ENCODE data around the gene HLA-DPA1.

Gene HLA-DPA1

DNA sequence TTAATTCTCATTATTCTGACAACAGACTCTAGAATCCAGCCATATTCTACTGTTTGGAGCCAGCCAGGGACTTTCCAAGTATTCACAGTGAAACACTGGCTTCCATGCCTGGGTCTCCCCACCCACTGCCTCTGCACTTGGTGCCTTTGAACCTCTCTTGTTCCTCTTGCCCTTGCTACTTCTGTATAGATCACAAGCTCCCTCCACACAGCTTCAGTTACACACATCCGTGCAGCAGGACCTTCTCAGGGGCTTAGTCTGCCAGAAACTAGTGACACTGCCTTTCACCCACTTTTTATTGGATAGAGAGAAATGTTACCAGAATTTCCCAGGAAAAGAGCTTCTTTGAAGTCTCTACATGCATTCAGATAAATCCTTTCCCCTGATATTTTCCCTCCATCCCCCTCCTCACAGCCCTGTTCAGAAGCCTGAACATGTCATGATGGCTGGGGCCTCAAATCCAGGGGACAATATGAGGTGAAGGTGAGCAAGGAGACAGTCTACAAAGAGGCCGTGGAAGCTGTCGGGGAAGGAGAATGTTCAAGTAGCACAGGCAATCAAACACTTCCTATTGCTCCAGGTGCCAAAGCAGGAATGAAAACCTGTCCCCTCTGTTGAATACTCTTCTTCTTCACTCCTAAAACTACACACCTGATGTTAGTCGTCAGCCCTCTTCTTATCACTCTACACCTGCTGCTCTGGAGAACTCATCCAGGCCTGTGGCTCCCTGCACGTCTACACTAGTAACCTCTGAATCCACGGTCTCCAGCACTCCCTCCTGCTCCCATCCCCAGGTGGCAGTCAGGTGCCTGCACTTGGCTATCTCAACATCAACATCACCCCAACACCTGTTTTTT, 43.9 kb downstream of the HLA-DPA1 start:
- Histone ChIP-seq H3K79me2 (ENCODE audit: control insufficient read depth, insufficient read depth, low read length) (no peaks in the 10 kb centered on the region), H3K23ac (ENCODE audit: low read length) (no peak overlapping the region), H3K27me3 (ENCODE audit: insufficient read depth, low read length, poor library complexity) (no peaks in the 10 kb centered on the region), H3K27ac (ENCODE audit: low read depth, low read length) (no peak overlapping the region), H4K8ac (ENCODE audit: low read depth, low read length) (no peak overlapping the region), H3K18ac (ENCODE audit: low read length) (no peak overlapping the region), H3K79me1 (ENCODE audit: low read length) (no peaks in the 10 kb centered on the region), H3K4ac (ENCODE audit: low read depth, low read length) (no peak overlapping the region), H3K9ac (ENCODE audit: low read length) (no peak overlapping the region), H3K4me3 (ENCODE audit: low read length) (no peak overlapping the region), H4K5ac (ENCODE audit: low read length) (no peak overlapping the region), H2AK5ac (ENCODE audit: low read length) (no peak overlapping the region), H3K36me3 (ENCODE audit: control insufficient read depth, insufficient read depth, low read length) (no peaks in the 10 kb centered on the region), H3K56ac (ENCODE audit: low read length) (no peak overlapping the region), H3K4me2 (ENCODE audit: low read length) (no peak overlapping the region), H2BK5ac (ENCODE audit: low read length) (no peak overlapping the region), H3K4me1 (ENCODE audit: control insufficient read depth, low read depth, low read length) (no peaks in the 10 kb centered on the region), H2BK15ac (replicated peaks; ENCODE audit: low read depth) (no peak overlapping the region), H2BK120ac (ENCODE audit: low read depth, low read length) (no peak overlapping the region)
- no CpG with 5 or more reads among the region's 6 CpGs for WGBS (ENCODE audit: extremely low coverage, insufficient coverage, low lambda C conversion rate)
- DNase-seq: no peak

DNA sequence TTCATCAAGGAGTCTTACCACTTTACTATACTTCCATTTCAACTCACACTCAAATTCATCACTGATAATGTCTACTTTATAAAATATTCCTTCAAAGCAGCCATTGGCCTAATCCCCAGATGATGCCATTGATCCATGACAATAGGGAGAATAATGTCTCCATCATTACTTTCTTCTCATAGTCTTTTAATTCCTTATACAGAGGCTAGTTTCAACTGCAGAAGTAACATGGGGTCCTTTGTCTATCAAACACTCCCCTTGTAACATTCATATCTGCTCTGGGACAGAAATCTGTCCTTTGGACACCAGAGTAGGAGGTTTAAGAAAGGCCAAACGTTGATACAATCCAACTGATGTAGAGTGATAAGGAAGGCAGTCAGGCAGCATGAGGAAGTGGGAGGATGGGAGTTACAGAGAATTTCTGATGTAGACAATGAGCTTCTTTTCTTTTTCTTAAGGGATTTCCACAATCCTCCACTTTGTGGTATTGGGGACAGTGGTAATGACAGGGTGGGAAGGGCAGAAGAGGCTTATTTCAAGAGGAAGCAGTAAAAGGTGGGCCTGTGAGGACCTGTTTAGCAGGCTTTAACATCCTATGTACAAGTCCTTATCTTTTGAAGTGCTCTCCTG, 45.1 kb downstream of the HLA-DPA1 start:
- H3K18ac ChIP-seq (ENCODE audit: low read length): no peak overlapping the region

DNA sequence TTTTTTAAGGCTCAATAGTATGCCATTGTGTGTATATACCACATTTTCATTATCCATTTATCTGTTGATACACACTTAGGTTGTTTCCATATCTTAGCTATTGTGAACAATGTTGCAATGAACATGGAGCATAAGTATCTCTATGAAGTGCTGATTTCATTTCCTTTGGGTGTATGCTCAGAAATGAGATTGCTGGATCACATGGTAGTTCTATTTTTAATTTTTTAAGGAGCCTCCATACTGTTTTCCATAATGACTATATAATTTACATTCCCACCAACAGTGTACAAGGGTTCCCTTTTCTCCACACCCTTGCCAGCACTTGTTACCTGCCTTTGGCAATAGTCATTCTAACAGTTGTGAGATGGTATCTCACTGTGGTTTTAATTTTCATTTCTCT, 48.9 kb downstream of the HLA-DPA1 start:
- no peaks in the 10 kb centered on the region for H3K27me3 ChIP-seq (ENCODE audit: insufficient read depth, low read length, poor library complexity)

More for the DNA sequence above, 45.1 kb downstream of the HLA-DPA1 start:
- Histone ChIP-seq H4K5ac (ENCODE audit: low read length) (no peak overlapping the region), H3K79me1 (ENCODE audit: low read length) (no peaks in the 10 kb centered on the region), H3K56ac (ENCODE audit: low read length) (no peak overlapping the region), H3K27ac (ENCODE audit: low read depth, low read length) (no peak overlapping the region), H3K4ac (ENCODE audit: low read depth, low read length) (no peak overlapping the region), H3K4me2 (ENCODE audit: low read length) (no peak overlapping the region), H3K4me3 (ENCODE audit: low read length) (no peak overlapping the region), H3K23ac (ENCODE audit: low read length) (no peak overlapping the region), H4K8ac (ENCODE audit: low read depth, low read length) (no peak overlapping the region), H3K79me2 (ENCODE audit: control insufficient read depth, insufficient read depth, low read length) (no peaks in the 10 kb centered on the region), H3K27me3 (ENCODE audit: insufficient read depth, low read length, poor library complexity) (no peaks in the 10 kb centered on the region), H3K36me3 (ENCODE audit: control insufficient read depth, insufficient read depth, low read length) (no peaks in the 10 kb centered on the region), H3K4me1 (ENCODE audit: control insufficient read depth, low read depth, low read length) (no peaks in the 10 kb centered on the region), H2BK120ac (ENCODE audit: low read depth, low read length) (no peak overlapping the region), H2BK5ac (ENCODE audit: low read length) (no peak overlapping the region), H2AK5ac (ENCODE audit: low read length) (no peak overlapping the region), H2BK15ac (replicated peaks; ENCODE audit: low read depth) (no peak overlapping the region), H3K9ac (ENCODE audit: low read length) (no peak overlapping the region)
- WGBS (ENCODE audit: extremely low coverage, insufficient coverage, low lambda C conversion rate): no CpG with 5 or more reads among the region's 1 CpG
- no peak for DNase-seq

DNA sequence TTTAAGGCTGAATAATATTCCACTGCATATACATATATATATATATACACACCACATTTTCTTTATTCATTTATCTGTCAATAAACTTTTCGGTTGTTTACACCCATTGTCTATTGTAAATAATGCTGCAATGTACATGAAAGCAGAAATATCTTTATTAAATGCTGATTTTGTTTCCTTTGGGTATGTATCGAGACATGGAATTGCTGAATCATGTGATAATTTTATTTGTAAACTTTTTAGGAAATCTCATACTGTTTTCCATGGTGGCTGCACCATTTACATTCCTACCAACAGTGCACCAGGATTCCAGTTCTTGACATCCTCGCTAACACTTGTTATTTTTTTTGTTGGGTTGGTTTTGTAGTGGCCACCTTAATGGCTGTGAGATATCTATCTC, 49.9 kb downstream of the HLA-DPA1 start:
- Histone ChIP-seq H3K4ac (ENCODE audit: low read depth, low read length) (no peak overlapping the region), H3K56ac (ENCODE audit: low read length) (no peak overlapping the region), H3K23ac (ENCODE audit: low read length) (no peak overlapping the region), H4K8ac (ENCODE audit: low read depth, low read length) (no peak overlapping the region), H3K79me2 (ENCODE audit: control insufficient read depth, insufficient read depth, low read length) (no peaks in the 10 kb centered on the region), H3K18ac (ENCODE audit: low read length) (no peak overlapping the region), H3K9ac (ENCODE audit: low read length) (no peak overlapping the region), H2BK15ac (replicated peaks; ENCODE audit: low read depth) (no peak overlapping the region), H3K79me1 (ENCODE audit: low read length) (no peaks in the 10 kb centered on the region), H2BK5ac (ENCODE audit: low read length) (no peak overlapping the region), H3K27ac (ENCODE audit: low read depth, low read length) (no peak overlapping the region), H3K36me3 (ENCODE audit: control insufficient read depth, insufficient read depth, low read length) (no peaks in the 10 kb centered on the region), H3K4me3 (ENCODE audit: low read length) (no peak overlapping the region), H4K5ac (ENCODE audit: low read length) (no peak overlapping the region), H2BK120ac (ENCODE audit: low read depth, low read length) (no peak overlapping the region), H3K4me2 (ENCODE audit: low read length) (no peak overlapping the region), H2AK5ac (ENCODE audit: low read length) (no peak overlapping the region), H3K4me1 (ENCODE audit: control insufficient read depth, low read depth, low read length) (no peaks in the 10 kb centered on the region), H3K27me3 (ENCODE audit: insufficient read depth, low read length, poor library complexity) (no peaks in the 10 kb centered on the region)
- no peak for DNase-seq
- no CpG with 5 or more reads among the region's 3 CpGs for WGBS (ENCODE audit: extremely low coverage, insufficient coverage, low lambda C conversion rate)

More for the DNA sequence above, 48.9 kb downstream of the HLA-DPA1 start:
- no peak overlapping the region for H2BK5ac ChIP-seq (ENCODE audit: low read length)
- H3K56ac ChIP-seq (ENCODE audit: low read length): no peak overlapping the region
- no peak overlapping the region for H3K4ac ChIP-seq (ENCODE audit: low read depth, low read length)
- no peak overlapping the region for H3K23ac ChIP-seq (ENCODE audit: low read length)
- H3K36me3 ChIP-seq (ENCODE audit: control insufficient read depth, insufficient read depth, low read length): no peaks in the 10 kb centered on the region
- DNase-seq: no peak
- no peak overlapping the region for H2BK120ac ChIP-seq (ENCODE audit: low read depth, low read length)
- no peak overlapping the region for H3K4me2 ChIP-seq (ENCODE audit: low read length)
- H3K27ac ChIP-seq (ENCODE audit: low read depth, low read length): no peak overlapping the region
- no peak overlapping the region for H3K9ac ChIP-seq (ENCODE audit: low read length)
- no peaks in the 10 kb centered on the region for H3K79me1 ChIP-seq (ENCODE audit: low read length)
- H3K18ac ChIP-seq (ENCODE audit: low read length): no peak overlapping the region
- no peaks in the 10 kb centered on the region for H3K4me1 ChIP-seq (ENCODE audit: control insufficient read depth, low read depth, low read length)
- no peak overlapping the region for H3K4me3 ChIP-seq (ENCODE audit: low read length)
- H2BK15ac ChIP-seq (replicated peaks; ENCODE audit: low read depth): no peak overlapping the region
- H4K8ac ChIP-seq (ENCODE audit: low read depth, low read length): no peak overlapping the region
- no peaks in the 10 kb centered on the region for H3K79me2 ChIP-seq (ENCODE audit: control insufficient read depth, insufficient read depth, low read length)
- no peak overlapping the region for H4K5ac ChIP-seq (ENCODE audit: low read length)
- H2AK5ac ChIP-seq (ENCODE audit: low read length): no peak overlapping the region

DNA sequence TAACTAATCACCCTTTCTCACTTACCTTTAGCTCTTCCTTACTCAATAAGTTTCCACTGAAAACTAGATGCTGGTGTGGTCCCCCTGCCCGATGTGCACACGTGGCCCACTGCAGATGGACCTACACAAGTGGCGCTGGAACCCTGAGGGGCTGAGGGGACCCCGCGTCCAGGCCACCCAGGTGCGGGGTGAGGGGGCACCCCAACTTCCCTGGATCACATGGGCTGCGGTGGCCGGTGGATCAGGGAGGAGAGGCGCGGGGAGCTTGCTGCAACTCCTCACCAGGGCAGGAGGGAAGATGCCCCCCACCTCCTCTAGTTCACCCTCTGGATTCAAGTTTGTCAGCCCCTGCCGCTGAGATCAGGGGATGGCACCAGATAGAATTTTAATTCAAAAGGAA, 51.5 kb downstream of the HLA-DPA1 start:
- Histone ChIP-seq H2AK5ac (ENCODE audit: low read length) (no peak overlapping the region), H3K4me3 (ENCODE audit: low read length) (no peak overlapping the region), H3K79me2 (ENCODE audit: control insufficient read depth, insufficient read depth, low read length) (no peaks in the 10 kb centered on the region), H3K9ac (ENCODE audit: low read length) (no peak overlapping the region), H2BK120ac (ENCODE audit: low read depth, low read length) (no peak overlapping the region), H4K5ac (ENCODE audit: low read length) (no peak overlapping the region), H3K4me1 (ENCODE audit: control insufficient read depth, low read depth, low read length) (peaks cover 2% of the 10 kb centered on the region), H3K18ac (ENCODE audit: low read length) (no peak overlapping the region), H3K4me2 (ENCODE audit: low read length) (no peak overlapping the region), H4K8ac (ENCODE audit: low read depth, low read length) (no peak overlapping the region), H3K27ac (ENCODE audit: low read depth, low read length) (no peak overlapping the region), H3K56ac (ENCODE audit: low read length) (no peak overlapping the region), H3K79me1 (ENCODE audit: low read length) (no peaks in the 10 kb centered on the region), H3K4ac (ENCODE audit: low read depth, low read length) (no peak overlapping the region), H3K27me3 (ENCODE audit: insufficient read depth, low read length, poor library complexity) (no peaks in the 10 kb centered on the region), H2BK5ac (ENCODE audit: low read length) (no peak overlapping the region), H3K36me3 (ENCODE audit: control insufficient read depth, insufficient read depth, low read length) (no peaks in the 10 kb centered on the region), H2BK15ac (replicated peaks; ENCODE audit: low read depth) (no peak overlapping the region), H3K23ac (ENCODE audit: low read length) (no peak overlapping the region)
- WGBS (ENCODE audit: extremely low coverage, insufficient coverage, low lambda C conversion rate): no CpG with 5 or more reads among the region's 11 CpGs
- DNase-seq: no peak
